Urinary bladder (tissue), 4 donors: Measurements from ENCODE around the gene MRPL28. TPM values are rescaled to one million over a fixed set of nuclear protein-coding genes. Genes with fewer than 3 reads are reported as not detected.
A peak's percentile ranks its signal among the peaks of the same experiment; 100 is the strongest.
"Not testable (repeated sequence)": the region's sequence is repeated elsewhere in the genome, so short reads cannot be mapped to it uniquely, and the experiment has no call there.

ENCODE experiments used
- DNase-seq: peaks from one replicate; pipeline ENCODE4 v3.0.0-alpha.2; 2015; ENCODE audit errors: extremely low spot score
- H3K27ac ChIP-seq: one replicate; pipeline ENCODE4 v1.5.1; 2013; ENCODE audit warnings: low read depth, mild to moderate bottlenecking, moderate library complexity
- H3K36me3 ChIP-seq: one replicate; pipeline ENCODE4 v1.6.1; 2013; ENCODE audit warnings: mild to moderate bottlenecking, moderate library complexity; ENCODE audit not compliant: insufficient read depth
- H3K4me1 ChIP-seq: one replicate; pipeline ENCODE4 v1.6.1; 2013; ENCODE audit warnings: mild to moderate bottlenecking, moderate library complexity; ENCODE audit not compliant: insufficient read depth
- H3K4me3 ChIP-seq: one replicate; pipeline ENCODE4 v1.5.1; 2013; ENCODE audit warnings: low read depth, low read length
- WGBS: extraction: QIAGEN DNeasy Blood & Tissue Kit; methylation state at CpG from one replicate; pipeline ENCODE4 v1.1.7; 2013; 5-methylcytosine and 5-hydroxymethylcytosine counted together
- polyA plus RNA-seq: library from polyadenylated mRNA; stranded (reverse); fragments of 200-250 nt; gene quantifications from one replicate; pipeline ENCODE4 v1.2.3, GENCODE V29; 2013
- total RNA-seq: library from RNA; depleted of rRNA; stranded (reverse); fragments of >200 nt; gene quantifications from one replicate; pipeline ENCODE4 v1.2.3, GENCODE V29; 2014
- donor health status: healthy with polysubstance abuse.
- donor health status: healthy.

The MRPL28 gene
- total and polyA plus RNA-seq, 2 donors: 20.3 to 81.1 TPM

- Histone ChIP-seq H3K4me3 (peak within 1 kb of the TSS; percentile 96), H3K4me1 (no peaks in the 10 kb centered on the region), H3K27ac (peak within 1 kb of the TSS; percentile 83), H3K36me3 (no peaks in the 10 kb centered on the region)
- DNase-seq: no peak
- under 1% methylated on average over 107 of the region's 123 CpGs for WGBS
Observed at GRCh38 chr16:381789-382717, 11.7 kb upstream of the MRPL28 start, which contains the start of gene PGAP6. TSS of gene PGAP6 (minus strand) at chr16:381978. CDS start at chr16:381821, 157 bp downstream.

GRCh38 chr16:381012-381788 lies 10.9 kb upstream of the MRPL28 start:
- DNase-seq: no peak
- no peaks in the 10 kb centered on the region for H3K4me1 ChIP-seq
- 1% methylated on average over 72 of the region's 73 CpGs for WGBS
- H3K4me3 ChIP-seq: peak overlapping the region; percentile 96
- no peaks in the 10 kb centered on the region for H3K36me3 ChIP-seq
- no peak overlapping the region for H3K27ac ChIP-seq

GRCh38 chr16:380762-381011 lies 10.3 kb upstream of the MRPL28 start:
- no peak overlapping the region for H3K27ac ChIP-seq
- H3K4me3 ChIP-seq: peak overlapping the region; percentile 96
- no peaks in the 10 kb centered on the region for H3K4me1 ChIP-seq
- no peak for DNase-seq
- no peaks in the 10 kb centered on the region for H3K36me3 ChIP-seq
- 5% methylated on average over 12 of the region's 12 CpGs for WGBS

GRCh38 chr16:379961-380761 lies 9.8 kb upstream of the MRPL28 start:
- 81% methylated on average over 27 of the region's 27 CpGs for WGBS
- Histone ChIP-seq H3K4me3 (peak overlapping the region; percentile 96), H3K27ac (no peak overlapping the region), H3K36me3 (no peaks in the 10 kb centered on the region), H3K4me1 (no peaks in the 10 kb centered on the region)
- no peak for DNase-seq

- H3K4me3 ChIP-seq: no peak overlapping the region
- no peaks in the 10 kb centered on the region for H3K36me3 ChIP-seq
- no peak overlapping the region for H3K27ac ChIP-seq
- DNase-seq: no peak
- WGBS: 88% methylated on average over 16 of the region's 16 CpGs
- H3K4me1 ChIP-seq: no peaks in the 10 kb centered on the region
Observed at GRCh38 chr16:379183-379960, 9.0 kb upstream of the MRPL28 start.

- Histone ChIP-seq H3K27ac (no peak overlapping the region), H3K4me3 (no peak overlapping the region), H3K4me1 (no peaks in the 10 kb centered on the region), H3K36me3 (no peaks in the 10 kb centered on the region)
- DNase-seq: no peak
- 76% methylated on average over 14 of the region's 14 CpGs for WGBS
Observed at GRCh38 chr16:378821-379182, 8.5 kb upstream of the MRPL28 start.

- H3K4me1 ChIP-seq, H3K4me3 ChIP-seq, DNase-seq, H3K36me3 ChIP-seq, H3K27ac ChIP-seq: not testable (repeated sequence)
- WGBS: 91% methylated on average over 36 of the region's 36 CpGs
Observed at GRCh38 chr16:378113-378820, 7.9 kb upstream of the MRPL28 start.

- Histone ChIP-seq H3K4me1 (no peaks in the 10 kb centered on the region), H3K27ac (no peak overlapping the region), H3K36me3 (no peaks in the 10 kb centered on the region), H3K4me3 (no peak overlapping the region)
- DNase-seq: no peak
- 90% methylated on average over 42 of the region's 42 CpGs for WGBS
Observed at GRCh38 chr16:377419-377951, 7.1 kb upstream of the MRPL28 start.

- DNase-seq: no peak
- WGBS: 90% methylated on average over 26 of the region's 26 CpGs
- no peaks in the 10 kb centered on the region for H3K36me3 ChIP-seq
- no peak overlapping the region for H3K4me3 ChIP-seq
- no peak overlapping the region for H3K27ac ChIP-seq
- no peaks in the 10 kb centered on the region for H3K4me1 ChIP-seq
Observed at GRCh38 chr16:376817-377418, 6.6 kb upstream of the MRPL28 start.

- no peak for DNase-seq
Observed at GRCh38 chr16:375927-376816, 5.8 kb upstream of the MRPL28 start.

GRCh38 chr16:375212-375611 lies 4.9 kb upstream of the MRPL28 start:
- Histone ChIP-seq H3K4me3 (no peak overlapping the region), H3K36me3 (no peaks in the 10 kb centered on the region), H3K4me1 (no peaks in the 10 kb centered on the region), H3K27ac (no peak overlapping the region)
- 93% methylated on average over 23 of the region's 23 CpGs for WGBS
- DNase-seq: no peak

More at GRCh38 chr16:375927-376816, 5.8 kb upstream of the MRPL28 start:
- no peaks in the 10 kb centered on the region for H3K4me1 ChIP-seq
- no peaks in the 10 kb centered on the region for H3K36me3 ChIP-seq
- 96% methylated on average over 44 of the region's 44 CpGs for WGBS
- H3K27ac ChIP-seq: no peak overlapping the region
- H3K4me3 ChIP-seq: no peak overlapping the region
